Measurements from ENCODE around the gene HOXA9.
A peak's percentile ranks its signal among the peaks of the same experiment; 100 is the strongest.

The HOXA9 gene

GRCh38 chr7:27187475-27188385 is 22.4 kb upstream of the HOXA9 start:
- DNase-seq: no peak

- DNase-seq: no peak
Measured at GRCh38 chr7:27186668-27187474, 21.5 kb upstream of the HOXA9 start.

- no peak for DNase-seq
Measured at GRCh38 chr7:27185854-27186667, 20.7 kb upstream of the HOXA9 start.

GRCh38 chr7:27185013-27185853 is 19.9 kb upstream of the HOXA9 start, which contains the start of gene HOXA11:
Gene HOXA11 (minus strand): TSS chr7:27185232. CDS start chr7:27185144, 88 bp downstream.
- no peak for DNase-seq

DNA sequence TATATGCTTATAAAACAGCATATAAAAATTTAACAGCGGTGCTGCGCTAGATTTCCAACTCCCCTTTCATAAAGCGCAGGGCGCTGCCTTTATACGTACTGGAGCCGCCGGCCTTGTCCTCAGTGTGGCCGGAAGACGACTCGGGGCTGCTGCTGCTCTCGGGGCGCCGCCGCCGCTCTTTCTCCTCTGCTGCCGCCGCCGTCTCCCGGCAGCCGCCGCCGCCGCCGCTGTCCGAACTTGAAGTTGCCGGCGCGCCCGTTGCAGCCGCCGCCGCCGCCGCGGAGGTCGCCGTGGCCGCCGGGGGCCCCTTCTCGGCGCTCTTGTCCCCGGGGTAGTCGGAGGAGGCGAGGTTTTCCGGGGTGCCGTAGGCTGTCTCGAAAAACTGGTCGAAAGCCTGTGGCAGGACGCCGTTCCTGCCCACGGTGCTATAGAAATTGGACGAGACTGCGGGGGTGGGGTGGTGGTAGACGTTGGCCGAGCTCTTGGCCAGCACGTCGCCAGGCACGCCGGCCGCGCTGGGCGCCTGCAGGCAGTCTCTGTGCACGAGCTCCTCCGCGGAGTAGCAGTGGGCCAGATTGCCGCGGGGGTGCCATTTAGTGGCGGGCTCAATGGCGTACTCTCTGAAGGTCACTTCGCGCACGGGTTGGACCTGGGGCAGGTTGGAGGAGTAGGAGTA is 19.1 kb upstream of the HOXA9 start:
- no peak for DNase-seq

DNA sequence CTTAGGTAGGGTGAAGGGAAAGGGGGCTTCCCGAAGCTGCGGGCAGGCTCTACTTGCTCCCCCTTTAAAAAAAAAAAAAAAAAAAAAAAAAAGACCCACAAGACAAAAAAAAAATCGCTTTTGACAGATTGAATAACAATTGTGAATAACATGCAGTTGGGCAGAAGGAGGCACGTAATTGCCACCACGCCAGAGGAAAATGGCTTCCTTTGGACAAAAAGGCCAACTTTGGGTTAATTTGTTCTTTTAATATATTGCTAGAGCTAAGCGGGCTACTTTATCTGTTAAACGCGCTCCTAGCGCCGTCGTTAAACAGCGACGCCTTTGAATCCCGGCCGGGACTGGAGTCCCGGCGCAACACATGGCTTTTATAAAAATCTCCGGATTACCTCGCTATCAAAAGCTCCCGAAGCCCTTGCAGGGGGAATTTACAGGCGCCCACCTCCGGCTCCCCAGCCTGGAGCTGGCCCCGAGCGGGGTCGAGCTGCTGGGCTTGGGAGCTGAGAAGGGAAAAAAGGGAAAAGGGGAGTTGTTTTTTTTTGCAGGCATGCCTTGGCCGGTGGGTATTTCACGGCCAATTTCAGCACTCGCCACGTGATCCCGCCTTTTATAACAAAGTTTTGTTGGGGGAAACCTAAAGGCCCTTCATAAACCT is 18.5 kb upstream of the HOXA9 start:
- DNase-seq: no peak

GRCh38 chr7:27182861-27183681 is 17.7 kb upstream of the HOXA9 start:
- no peak for DNase-seq

GRCh38 chr7:27182285-27182841 is 17.0 kb upstream of the HOXA9 start:
- DNase-seq: no peak

DNA sequence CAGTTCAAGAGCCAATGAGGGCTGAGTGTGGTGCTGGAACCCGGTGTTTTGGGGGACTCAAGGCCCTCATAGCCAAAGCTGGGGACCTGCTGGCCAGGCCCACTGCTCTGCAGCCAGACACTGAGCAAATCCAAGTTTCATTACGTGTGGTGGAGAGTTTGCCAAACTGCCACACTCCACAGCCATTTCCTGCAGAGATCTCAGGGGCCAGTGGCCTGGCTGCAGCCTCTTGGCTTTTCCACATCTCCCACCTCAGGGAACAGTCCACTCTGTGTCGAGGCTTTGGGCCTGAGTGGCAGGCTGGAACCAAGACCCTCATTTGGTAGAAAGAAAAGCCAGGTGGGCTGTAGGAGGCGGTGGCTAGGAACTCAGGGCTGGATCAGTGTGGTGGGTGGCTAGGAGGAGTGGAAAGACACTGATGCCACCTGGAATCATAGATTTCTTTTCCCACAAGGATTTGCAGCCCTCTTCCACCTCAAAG is 16.5 kb upstream of the HOXA9 start:
- no peak for DNase-seq

DNA sequence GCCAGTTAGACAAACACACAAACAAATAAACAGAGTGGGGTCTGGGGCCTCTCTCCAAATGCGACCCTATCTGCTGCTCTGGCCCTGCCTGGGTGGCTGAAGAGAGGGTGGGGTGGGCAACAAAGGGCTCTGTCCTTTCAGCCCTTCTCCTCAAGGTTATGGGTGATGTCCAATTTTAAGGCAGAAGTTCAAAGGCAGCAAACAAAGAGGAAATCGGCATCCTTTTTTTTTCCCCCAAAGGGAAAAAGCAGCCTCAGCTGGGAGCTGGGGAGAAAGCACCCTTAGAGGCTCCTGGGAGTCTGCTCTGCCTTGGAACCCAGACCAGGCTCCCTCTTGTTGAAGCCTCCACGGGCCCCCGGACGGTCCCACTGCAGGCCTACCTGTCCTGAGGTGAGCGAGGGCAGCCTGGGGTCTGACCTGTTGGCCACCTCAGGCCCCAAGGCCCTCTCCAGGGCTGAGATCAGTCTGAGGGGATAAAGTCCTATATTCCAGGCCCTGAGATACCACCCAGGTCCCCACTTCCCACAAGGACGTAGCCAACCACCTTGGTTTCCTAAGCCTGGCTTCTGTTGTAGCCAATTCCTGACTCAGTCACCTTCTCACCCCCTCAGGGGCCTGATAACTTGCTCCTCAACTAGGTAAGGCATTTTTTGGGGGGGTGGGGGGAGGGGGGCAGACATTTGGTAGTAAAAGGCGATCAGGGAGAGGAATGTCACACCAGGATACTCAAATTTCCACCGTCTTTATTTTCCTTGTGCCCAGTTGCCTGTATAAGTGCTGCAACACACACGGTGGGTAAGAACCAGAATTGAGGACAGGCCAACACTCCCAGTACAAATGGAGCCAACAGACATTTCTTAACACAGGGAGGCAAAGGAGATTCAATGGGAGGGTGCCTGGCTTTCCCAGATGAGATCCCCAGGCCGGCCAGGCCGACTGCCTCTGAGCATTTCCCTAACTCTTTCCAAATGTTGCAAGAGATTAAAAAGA is 15.4 kb upstream of the HOXA9 start:
- DNase-seq: no peak

DNA sequence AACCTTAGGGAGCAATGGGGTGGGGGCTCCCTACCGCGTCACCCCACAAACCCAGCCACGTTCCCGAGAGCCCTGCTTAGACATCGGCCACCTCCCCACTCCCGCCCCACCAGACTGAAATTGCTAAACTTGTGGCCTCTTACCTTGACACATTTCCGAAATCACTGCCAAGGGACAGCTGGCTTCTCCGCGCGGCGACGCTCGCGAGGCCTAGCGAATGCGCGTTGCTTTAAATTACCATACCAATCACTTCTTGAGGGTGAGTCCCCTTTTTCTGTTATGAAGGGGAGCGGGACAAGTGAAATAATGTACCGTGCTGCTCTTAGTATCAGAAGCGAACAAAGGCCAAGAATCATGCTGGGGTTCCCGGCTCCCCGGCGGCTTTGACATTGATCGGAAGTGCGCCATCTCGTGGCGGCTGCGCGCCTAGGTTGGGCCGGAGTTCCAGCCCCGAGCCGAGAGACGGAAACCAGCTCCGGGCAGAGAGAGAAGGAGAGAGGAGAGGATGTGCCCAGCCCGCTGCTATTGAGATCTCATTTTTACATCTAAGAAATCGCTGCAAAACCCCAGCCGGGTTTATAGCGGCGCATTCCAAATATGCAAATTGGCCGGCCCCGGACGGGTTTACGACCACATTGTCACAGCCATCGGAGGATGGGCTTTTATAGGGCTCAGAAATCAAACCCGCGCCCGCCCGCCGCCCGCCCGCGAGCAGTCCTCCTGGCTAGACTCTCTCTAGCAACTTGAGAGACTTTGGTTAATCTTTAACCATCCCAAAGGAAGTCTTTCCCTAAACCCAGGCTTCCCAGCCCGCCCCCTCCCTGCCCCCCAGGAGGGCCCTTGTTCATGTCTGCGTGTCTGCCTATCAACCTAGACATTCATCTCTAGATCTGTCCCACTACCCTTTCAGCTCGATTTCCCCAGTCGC is 14.4 kb upstream of the HOXA9 start:
- peak in 3 of 4 experiments; percentile 16 to 40 (median 32) for DNase-seq

DNA sequence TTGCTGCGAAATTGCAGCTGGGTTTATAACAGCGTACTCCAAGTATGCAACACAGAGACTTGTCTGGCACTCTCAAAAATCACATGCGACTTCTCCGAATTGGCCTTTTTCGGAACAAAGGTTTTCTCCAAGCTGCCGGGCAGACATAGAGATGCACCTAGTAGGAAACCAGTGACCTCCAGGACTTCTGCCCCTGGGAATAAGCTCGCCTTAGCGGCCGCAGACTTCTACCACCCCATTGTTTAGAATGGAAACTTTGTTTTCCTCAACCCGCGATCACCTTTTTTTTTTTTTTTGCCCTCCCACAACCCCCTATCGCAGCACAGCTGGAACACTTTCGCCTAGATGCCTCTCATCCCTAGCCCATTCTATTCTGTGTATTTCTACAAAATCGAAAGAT is 13.7 kb upstream of the HOXA9 start:
- no peak for DNase-seq

DNA sequence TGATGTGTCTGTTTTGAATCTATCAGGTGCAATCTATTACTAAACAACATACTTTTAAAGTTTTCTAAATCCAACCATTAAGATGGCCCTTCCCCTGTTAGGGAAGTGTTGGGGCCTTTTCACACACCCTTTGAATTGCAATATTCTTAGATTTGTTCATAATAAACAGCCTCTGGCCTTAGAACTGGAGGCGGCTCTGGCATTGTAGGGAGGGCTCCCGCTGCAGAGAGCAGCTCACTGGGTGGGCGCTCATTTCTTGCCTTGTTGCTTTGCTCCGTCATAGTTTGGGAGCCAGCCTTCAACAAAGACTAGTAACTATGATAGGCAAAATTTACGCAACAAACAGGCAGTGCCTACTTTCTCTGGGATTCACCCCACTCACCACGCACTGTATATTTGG is 13.0 kb upstream of the HOXA9 start:
- DNase-seq: no peak

DNA sequence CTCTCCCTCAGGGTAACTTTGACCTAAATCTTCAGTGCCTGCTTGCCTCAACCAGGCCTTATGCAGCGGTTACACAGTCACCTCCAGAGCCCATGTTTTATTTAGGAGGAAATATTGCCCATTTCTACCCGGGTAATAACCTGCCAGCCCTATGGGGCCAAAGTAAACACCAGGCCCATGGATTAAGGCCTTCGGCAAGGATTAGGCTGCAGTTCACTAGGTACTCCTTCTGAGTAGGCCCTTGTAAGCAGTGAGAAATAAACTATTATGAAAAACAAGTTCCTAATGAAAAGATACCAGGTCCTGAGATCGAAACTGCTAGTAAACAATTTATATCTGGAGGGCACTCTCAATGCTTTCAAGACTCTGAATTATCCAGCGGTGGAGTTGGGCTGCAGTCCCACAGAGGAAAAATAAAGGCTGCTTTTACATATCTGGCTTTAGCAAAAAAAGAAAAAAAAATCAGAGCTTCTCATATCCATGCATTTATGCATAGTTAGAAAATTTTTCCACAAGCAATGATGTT is 12.5 kb upstream of the HOXA9 start:
- DNase-seq: no peak

DNA sequence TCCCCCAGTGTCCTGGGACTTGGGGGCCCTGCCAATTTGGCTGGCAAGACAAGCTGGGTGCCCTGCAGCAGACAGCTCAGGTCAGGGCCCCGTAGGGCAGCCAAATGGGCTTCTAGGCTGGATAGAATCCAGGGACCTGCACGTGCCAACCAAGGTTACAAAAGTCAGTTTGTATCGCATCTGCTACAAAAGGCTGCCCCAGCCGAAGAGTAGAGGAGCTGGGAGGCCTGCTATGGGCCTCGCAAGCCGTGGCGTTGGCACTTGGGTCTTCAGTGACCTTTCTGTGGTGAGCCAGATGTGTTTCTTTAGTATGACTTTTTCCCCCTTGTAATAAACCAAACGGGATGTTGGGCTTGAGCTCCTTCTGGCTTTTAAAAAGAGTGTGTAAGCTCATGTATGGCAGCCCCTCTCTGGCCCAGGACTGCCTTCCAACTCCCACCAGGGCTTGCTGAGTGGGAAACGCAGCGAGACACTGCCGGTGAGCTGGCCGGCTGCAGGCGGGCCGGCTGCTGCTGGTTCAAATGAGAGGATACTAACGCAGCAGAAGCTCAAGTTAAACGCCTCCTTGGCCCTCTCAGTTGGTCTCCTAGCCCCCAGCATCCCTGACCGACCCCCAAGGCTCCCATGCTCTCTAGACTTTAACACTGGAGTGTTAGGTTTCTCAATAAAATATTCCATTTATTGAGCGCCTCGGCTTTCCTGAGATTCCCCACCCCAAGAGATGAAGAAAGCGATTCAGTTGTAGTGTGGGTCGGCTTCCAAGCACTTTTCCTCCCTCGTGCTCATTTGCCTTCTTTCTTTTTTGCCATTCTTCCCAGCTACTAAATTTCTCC is 11.8 kb upstream of the HOXA9 start:
- DNase-seq: no peak

- no peak for DNase-seq
Measured at GRCh38 chr7:27176524-27176845, 11.1 kb upstream of the HOXA9 start.
